ENCODE data around the gene HLA-DPA1. TPM values are rescaled to one million over a fixed set of nuclear protein-coding genes. Genes with fewer than 3 reads are reported as not detected.
A peak's percentile ranks its signal among the peaks of the same experiment; 100 is the strongest.

The HLA-DPA1 gene
- total RNA-seq, 1 experiment from 2014 or later, result 0.69 TPM

DNA sequence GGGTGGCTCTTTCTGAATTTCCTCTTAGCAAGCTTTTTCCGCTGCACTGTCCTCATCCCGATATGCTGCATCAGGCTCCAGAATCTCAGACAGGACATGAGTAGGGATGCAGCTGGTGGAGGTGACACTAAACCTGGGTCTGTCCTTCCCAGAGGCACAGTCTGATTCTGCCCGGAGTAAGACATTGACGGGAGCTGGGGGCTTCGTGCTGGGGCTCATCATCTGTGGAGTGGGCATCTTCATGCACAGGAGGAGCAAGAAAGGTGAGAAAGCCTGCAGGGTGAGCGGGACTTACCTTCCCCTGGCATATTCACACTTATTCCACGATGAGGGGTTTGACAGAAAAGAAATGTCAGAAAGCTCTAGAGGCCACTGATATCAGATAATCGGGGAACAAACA is 12.2 kb upstream of the HLA-DPA1 start:
- no peaks in the 10 kb centered on the region for H3K36me3 ChIP-seq (ENCODE audit: control insufficient read depth, insufficient read depth, low read length)
- DNase-seq (ENCODE audit: low read depth, low spot score) (no peak), ATAC-seq (no peak)
- H3K9me3 ChIP-seq (ENCODE audit: control insufficient read depth, insufficient read depth, low read depth, low read length), result no peaks in the 10 kb centered on the region
- H3K27me3 ChIP-seq (ENCODE audit: control insufficient read depth, insufficient read depth, low read length), result peaks cover 45% of the 10 kb centered on the region
- H3K27ac ChIP-seq (ENCODE audit: low read length), result no peak overlapping the region
- ChIA-PET POLR2A (no interaction called here), CTCF (no interaction called here)
- no peak overlapping the region for H3K4me3 ChIP-seq (ENCODE audit: low read depth in 2 of 2, low read length in 2 of 2)
- no peaks in the 10 kb centered on the region for H3K4me1 ChIP-seq (ENCODE audit: control insufficient read depth, insufficient read depth, low read length)
- intact Hi-C loops (cut with micrococcal nuclease; ENCODE audit: unreplicated experiment) (no loop called here), in situ Hi-C loops (cut with HindIII; ENCODE audit: low pct_unique_long_range_greater_than_20kb, low sequenced_read_pairs) (no loop called here)
- BruUV-seq (replicated peaks), result no TSS peak
- TF ChIP-seq SIN3A (IDR thresholded peaks at IDR 0.05; ENCODE audit: borderline replicate concordance, insufficient read depth, low read depth, low read length) (no peak), POLR2AphosphoS5 (IDR thresholded peaks at IDR 0.05; ENCODE audit: low read depth, low read length) (no peak), TCF7L2 (IDR thresholded peaks at IDR 0.05; ENCODE audit: low read depth, low read length) (no peak)
- TF ChIP-seq, protein P1, sequence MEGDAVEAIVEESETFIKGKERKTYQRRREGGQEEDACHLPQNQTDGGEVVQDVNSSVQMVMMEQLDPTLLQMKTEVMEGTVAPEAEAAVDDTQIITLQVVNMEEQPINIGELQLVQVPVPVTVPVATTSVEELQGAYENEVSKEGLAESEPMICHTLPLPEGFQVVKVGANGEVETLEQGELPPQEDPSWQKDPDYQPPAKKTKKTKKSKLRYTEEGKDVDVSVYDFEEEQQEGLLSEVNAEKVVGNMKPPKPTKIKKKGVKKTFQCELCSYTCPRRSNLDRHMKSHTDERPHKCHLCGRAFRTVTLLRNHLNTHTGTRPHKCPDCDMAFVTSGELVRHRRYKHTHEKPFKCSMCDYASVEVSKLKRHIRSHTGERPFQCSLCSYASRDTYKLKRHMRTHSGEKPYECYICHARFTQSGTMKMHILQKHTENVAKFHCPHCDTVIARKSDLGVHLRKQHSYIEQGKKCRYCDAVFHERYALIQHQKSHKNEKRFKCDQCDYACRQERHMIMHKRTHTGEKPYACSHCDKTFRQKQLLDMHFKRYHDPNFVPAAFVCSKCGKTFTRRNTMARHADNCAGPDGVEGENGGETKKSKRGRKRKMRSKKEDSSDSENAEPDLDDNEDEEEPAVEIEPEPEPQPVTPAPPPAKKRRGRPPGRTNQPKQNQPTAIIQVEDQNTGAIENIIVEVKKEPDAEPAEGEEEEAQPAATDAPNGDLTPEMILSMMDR (IDR thresholded peaks at IDR 0.05), result no peak
- TF ChIP-seq, protein P2, sequence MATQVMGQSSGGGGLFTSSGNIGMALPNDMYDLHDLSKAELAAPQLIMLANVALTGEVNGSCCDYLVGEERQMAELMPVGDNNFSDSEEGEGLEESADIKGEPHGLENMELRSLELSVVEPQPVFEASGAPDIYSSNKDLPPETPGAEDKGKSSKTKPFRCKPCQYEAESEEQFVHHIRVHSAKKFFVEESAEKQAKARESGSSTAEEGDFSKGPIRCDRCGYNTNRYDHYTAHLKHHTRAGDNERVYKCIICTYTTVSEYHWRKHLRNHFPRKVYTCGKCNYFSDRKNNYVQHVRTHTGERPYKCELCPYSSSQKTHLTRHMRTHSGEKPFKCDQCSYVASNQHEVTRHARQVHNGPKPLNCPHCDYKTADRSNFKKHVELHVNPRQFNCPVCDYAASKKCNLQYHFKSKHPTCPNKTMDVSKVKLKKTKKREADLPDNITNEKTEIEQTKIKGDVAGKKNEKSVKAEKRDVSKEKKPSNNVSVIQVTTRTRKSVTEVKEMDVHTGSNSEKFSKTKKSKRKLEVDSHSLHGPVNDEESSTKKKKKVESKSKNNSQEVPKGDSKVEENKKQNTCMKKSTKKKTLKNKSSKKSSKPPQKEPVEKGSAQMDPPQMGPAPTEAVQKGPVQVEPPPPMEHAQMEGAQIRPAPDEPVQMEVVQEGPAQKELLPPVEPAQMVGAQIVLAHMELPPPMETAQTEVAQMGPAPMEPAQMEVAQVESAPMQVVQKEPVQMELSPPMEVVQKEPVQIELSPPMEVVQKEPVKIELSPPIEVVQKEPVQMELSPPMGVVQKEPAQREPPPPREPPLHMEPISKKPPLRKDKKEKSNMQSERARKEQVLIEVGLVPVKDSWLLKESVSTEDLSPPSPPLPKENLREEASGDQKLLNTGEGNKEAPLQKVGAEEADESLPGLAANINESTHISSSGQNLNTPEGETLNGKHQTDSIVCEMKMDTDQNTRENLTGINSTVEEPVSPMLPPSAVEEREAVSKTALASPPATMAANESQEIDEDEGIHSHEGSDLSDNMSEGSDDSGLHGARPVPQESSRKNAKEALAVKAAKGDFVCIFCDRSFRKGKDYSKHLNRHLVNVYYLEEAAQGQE (IDR thresholded peaks at IDR 0.05; ENCODE audit: insufficient read depth in 1 of 2, low read depth in 2 of 2, low read length in 1 of 2), result no peak

DNA sequence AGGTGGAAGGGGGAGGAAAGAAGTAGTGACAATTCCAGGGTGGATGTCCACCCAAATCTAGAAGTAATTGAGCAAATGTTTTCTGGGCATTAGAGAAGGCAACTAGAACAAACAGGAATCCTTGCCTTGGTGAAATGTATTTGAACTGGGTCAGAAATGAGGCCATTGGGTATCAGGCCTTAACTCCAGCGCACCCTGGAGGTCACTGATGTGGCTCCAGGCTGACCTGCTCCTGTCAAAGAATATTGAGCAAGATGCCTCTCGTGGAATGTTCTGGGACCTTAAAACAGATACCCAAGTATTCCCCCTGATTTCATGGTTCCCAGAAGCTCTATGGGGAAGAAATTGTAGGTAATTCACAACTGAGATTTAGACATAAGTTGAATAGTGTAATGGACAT is 9.3 kb upstream of the HLA-DPA1 start:
- peak; percentile 70; the same call in 1 of the 2 replicates for ATAC-seq
- TF ChIP-seq POLR2AphosphoS5 (IDR thresholded peaks at IDR 0.05; ENCODE audit: low read depth, low read length), result no peak
- TF ChIP-seq SIN3A (IDR thresholded peaks at IDR 0.05; ENCODE audit: borderline replicate concordance, insufficient read depth, low read depth, low read length), result no peak
- TF ChIP-seq, protein P2 (IDR thresholded peaks at IDR 0.05; ENCODE audit: insufficient read depth in 1 of 2, low read depth in 2 of 2, low read length in 1 of 2), result no peak
- TF ChIP-seq, protein P1 (IDR thresholded peaks at IDR 0.05), result peak; percentile 70
- no peak for TF ChIP-seq TCF7L2 (IDR thresholded peaks at IDR 0.05; ENCODE audit: low read depth, low read length)
- no TSS peak for BruUV-seq (replicated peaks)
- H3K27me3 ChIP-seq (ENCODE audit: control insufficient read depth, insufficient read depth, low read length), result peaks cover 27% of the 10 kb centered on the region
- H3K4me1 ChIP-seq (ENCODE audit: control insufficient read depth, insufficient read depth, low read length), result no peaks in the 10 kb centered on the region
- H3K27ac ChIP-seq (ENCODE audit: low read length), result no peak overlapping the region
- no peaks in the 10 kb centered on the region for H3K36me3 ChIP-seq (ENCODE audit: control insufficient read depth, insufficient read depth, low read length)
- no peak overlapping the region for H3K4me3 ChIP-seq (ENCODE audit: low read depth in 2 of 2, low read length in 2 of 2)
- intact Hi-C loops (cut with micrococcal nuclease; ENCODE audit: unreplicated experiment) (no loop called here), in situ Hi-C loops (cut with HindIII; ENCODE audit: low pct_unique_long_range_greater_than_20kb, low sequenced_read_pairs) (no loop called here)
- CTCF ChIA-PET, result no interaction called here
- DNase-seq (ENCODE audit: low read depth, low spot score), result no peak
- POLR2A ChIA-PET, result no interaction called here
- no peaks in the 10 kb centered on the region for H3K9me3 ChIP-seq (ENCODE audit: control insufficient read depth, insufficient read depth, low read depth, low read length)
